Vagina (tissue), 2 donors: ENCODE results near the gene NAP1L4. TPM values are rescaled to one million over a fixed set of nuclear protein-coding genes. Genes with fewer than 3 reads are reported as not detected.

Experiments
- DNase-seq, 2 donors: peaks; one replicate each; pipeline ENCODE4 v3.0.0-alpha.2; 2017; ENCODE audit errors: extremely low spot score in 2 of 2
- H3K27ac ChIP-seq: fragments of 200-600 bp; sonication (generic); one replicate; pipeline ENCODE4 v1.5.1; 2019
- H3K27me3 ChIP-seq: fragments of 200-600 bp; sonication (generic); one replicate; pipeline ENCODE4 v1.5.1; 2019
- H3K36me3 ChIP-seq, 2 donors: fragments of 200-600 bp; sonication (generic); one replicate each; pipeline ENCODE4 v1.5.1; 2017 to 2019
- H3K4me1 ChIP-seq: fragments of 200-600 bp; sonication (generic); one replicate; pipeline ENCODE4 v1.5.1; 2019
- H3K4me3 ChIP-seq, 2 donors: fragments of 200-600 bp; sonication (generic); 1 replicate in 1 of 2; 2 replicates in 1 of 2; pipeline ENCODE4 v1.5.1; 2016 to 2019
- H3K9me3 ChIP-seq: fragments of 200-600 bp; sonication (generic); one replicate; pipeline ENCODE4 v1.5.1; 2019
- POLR2A ChIP-seq, 2 donors: fragments of 450-650 bp; IDR thresholded peaks; one replicate each; pipeline ENCODE4 v1.6.1; 2017; ENCODE audit warnings: antibody characterized with exemption in 2 of 2, mild to moderate bottlenecking in 2 of 2, moderate library complexity in 2 of 2
- POLR2AphosphoS5 ChIP-seq, 2 donors: sonication (generic); formaldehyde crosslinking; IDR thresholded peaks; one replicate each; pipeline ENCODE4 v1.9.0; 2017; ENCODE audit warnings: antibody characterized with exemption in 2 of 2, mild to moderate bottlenecking in 2 of 2, low read depth in 1 of 2; ENCODE audit not compliant: insufficient read depth in 1 of 2
- intact Hi-C: fragments of 100-400 bp; cut with DNase I; formaldehyde crosslinking; loops from one replicate; pipeline ENCODE4 v1.15.1; 2023
- total RNA-seq: library from RNA; depleted of rRNA; stranded (reverse); fragments of >200 nt; gene quantifications from one replicate; pipeline ENCODE4 v1.2.3, GENCODE V29; 2016
- TF ChIP-seq, protein P1 (sequence below), 3 experiments: fragments of 450-650 bp in 2 of 3; fragments of 200-600 bp in 1 of 3; sonication (generic) in 1 of 3; IDR thresholded peaks; one replicate each; pipeline ENCODE4 v1.5.1; 2017 to 2019; ENCODE audit warnings: antibody characterized with exemption in 3 of 3, mild to moderate bottlenecking in 2 of 3, moderate library complexity in 2 of 3

Gene NAP1L4
- total RNA-seq, 1 donor from 2014 or later, result 108 TPM

DNA sequence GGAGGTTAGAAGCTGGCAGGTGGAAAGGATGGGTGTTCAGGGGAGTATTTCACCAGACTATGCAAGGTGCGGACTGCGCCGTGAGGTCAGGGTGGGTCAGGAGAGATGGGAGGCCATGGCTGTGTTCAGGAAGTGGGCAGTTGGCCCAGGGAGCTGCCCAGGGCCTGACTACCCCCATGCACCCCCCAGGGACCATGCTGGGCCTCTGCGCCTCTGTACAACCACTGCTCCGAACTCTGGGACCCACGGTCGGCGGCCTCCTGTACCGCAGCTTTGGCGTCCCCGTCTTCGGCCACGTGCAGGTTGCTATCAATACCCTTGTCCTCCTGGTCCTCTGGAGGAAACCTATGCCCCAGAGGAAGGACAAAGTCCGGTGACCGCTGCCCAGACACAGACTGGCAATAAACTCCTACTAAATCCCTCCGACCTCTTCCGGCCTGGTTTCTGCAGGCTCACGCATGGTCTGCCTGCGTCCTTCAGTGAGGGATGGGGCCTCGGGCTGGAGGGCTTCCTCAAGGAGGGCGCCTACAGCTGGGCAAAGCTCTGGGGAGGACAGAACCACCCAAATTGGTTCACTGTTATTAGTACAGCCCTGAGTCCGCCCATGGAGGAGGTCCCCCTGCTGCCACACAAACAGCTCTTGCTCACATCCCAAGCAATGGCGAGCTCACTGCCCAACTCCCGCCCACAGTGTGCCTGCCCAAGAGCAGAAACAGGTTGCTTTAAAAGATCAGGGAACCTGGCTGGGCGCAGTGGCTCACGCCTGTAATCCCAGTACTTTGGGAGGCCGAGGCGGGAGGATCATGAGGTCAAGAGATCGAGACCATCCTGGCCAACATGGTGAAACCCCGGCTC, 67.1 kb downstream of the NAP1L4 start:
- no peaks in the 10 kb centered on the region for H3K36me3 ChIP-seq
- H3K4me3 ChIP-seq, result no peak overlapping the region
- intact Hi-C loops, result no loop called here
- no peak overlapping the region for H3K27ac ChIP-seq
- no peaks in the 10 kb centered on the region for H3K27me3 ChIP-seq
- no peaks in the 10 kb centered on the region for H3K9me3 ChIP-seq
- DNase-seq, result no peak
- H3K4me1 ChIP-seq, result peaks cover 31% of the 10 kb centered on the region
- TF ChIP-seq POLR2A (IDR thresholded peaks at IDR 0.05), result no peak
- TF ChIP-seq POLR2AphosphoS5 (IDR thresholded peaks at IDR 0.05; ENCODE audit: insufficient read depth in 1 of 2, low read depth in 1 of 2), result no peak
- TF ChIP-seq, protein P1, sequence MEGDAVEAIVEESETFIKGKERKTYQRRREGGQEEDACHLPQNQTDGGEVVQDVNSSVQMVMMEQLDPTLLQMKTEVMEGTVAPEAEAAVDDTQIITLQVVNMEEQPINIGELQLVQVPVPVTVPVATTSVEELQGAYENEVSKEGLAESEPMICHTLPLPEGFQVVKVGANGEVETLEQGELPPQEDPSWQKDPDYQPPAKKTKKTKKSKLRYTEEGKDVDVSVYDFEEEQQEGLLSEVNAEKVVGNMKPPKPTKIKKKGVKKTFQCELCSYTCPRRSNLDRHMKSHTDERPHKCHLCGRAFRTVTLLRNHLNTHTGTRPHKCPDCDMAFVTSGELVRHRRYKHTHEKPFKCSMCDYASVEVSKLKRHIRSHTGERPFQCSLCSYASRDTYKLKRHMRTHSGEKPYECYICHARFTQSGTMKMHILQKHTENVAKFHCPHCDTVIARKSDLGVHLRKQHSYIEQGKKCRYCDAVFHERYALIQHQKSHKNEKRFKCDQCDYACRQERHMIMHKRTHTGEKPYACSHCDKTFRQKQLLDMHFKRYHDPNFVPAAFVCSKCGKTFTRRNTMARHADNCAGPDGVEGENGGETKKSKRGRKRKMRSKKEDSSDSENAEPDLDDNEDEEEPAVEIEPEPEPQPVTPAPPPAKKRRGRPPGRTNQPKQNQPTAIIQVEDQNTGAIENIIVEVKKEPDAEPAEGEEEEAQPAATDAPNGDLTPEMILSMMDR (IDR thresholded peaks at IDR 0.05), result no peak

DNA sequence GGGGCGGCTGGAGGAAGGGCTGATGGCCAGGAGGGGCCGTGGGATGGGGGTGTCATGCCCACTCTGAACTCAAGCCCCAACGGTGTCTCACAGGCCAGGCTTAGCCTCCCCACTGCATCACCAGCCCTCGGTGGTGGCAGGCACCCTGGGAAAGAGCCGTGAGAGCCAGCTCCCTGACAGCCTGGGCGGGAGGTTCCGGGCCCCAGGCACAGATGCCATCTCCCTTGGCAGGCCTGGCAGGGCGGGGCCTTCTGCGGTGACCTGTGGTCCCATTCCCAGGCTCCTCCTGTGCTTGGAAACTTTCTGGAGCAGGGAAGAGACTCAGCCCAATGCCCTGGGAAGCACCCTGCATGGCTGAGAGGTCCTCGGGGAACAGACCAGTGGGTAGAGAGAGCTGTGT, 67.7 kb downstream of the NAP1L4 start:
- Histone ChIP-seq H3K4me3 (no peak overlapping the region), H3K27ac (no peak overlapping the region), H3K4me1 (peaks cover 24% of the 10 kb centered on the region), H3K27me3 (no peaks in the 10 kb centered on the region), H3K36me3 (no peaks in the 10 kb centered on the region), H3K9me3 (no peaks in the 10 kb centered on the region)
- DNase-seq, result no peak
- TF ChIP-seq, protein P1 (IDR thresholded peaks at IDR 0.05), result no peak
- TF ChIP-seq POLR2A (IDR thresholded peaks at IDR 0.05) (no peak), POLR2AphosphoS5 (IDR thresholded peaks at IDR 0.05; ENCODE audit: insufficient read depth in 1 of 2, low read depth in 1 of 2) (no peak)
- intact Hi-C loops, result no loop called here

DNA sequence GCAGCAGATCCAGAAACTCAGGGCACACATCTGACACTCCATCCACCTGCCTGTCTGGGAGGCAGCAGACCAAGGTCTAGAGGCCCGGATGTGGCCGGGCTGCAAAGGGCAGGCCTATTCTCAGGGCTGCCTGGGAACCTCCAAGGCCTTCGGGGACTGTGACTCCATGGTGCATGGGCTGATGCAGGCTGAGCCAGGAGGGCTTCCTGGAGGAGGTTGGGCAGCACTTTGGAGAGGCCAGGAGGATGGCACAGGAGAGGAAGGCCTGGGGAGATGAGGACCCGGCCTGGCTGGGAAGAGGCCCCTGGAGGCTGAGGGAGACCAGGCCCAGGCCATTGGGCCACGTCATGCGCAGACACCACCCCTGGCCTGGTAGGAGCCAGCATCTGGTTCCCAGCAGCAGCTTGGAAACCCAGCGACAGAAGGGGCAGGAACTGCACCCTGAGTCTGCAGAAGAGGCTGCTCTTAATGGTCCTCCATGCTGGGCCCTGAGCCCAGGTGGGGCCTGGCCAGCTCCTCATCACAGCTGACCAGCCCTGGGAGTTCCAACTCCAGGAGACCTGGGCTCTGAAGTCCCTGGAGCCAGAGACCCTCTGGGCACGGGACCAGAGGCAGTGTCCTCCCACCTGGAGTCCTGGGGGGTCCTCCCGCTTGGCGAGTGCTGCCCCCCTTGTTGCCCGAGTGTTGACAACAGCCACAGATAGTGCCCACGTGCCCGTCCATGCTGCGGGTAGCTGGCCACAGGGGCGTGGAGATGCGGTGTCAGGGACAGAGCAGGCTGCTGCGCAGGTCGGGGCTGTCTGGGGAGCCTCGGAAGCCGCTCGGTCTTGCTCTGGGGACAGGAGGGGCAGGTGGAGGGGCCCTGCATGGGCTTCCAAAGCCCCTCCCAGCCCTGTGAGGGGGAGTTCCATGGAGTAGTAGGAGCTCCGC, 68.4 kb downstream of the NAP1L4 start:
- Histone ChIP-seq H3K27me3 (no peaks in the 10 kb centered on the region), H3K4me1 (peaks cover 19% of the 10 kb centered on the region), H3K27ac (no peak overlapping the region), H3K36me3 (no peaks in the 10 kb centered on the region), H3K4me3 (no peak overlapping the region), H3K9me3 (no peaks in the 10 kb centered on the region)
- TF ChIP-seq POLR2AphosphoS5 (IDR thresholded peaks at IDR 0.05; ENCODE audit: insufficient read depth in 1 of 2, low read depth in 1 of 2), result no peak
- TF ChIP-seq, protein P1 (IDR thresholded peaks at IDR 0.05), result no peak
- TF ChIP-seq POLR2A (IDR thresholded peaks at IDR 0.05), result no peak
- intact Hi-C loops, result no loop called here
- no peak for DNase-seq

DNA sequence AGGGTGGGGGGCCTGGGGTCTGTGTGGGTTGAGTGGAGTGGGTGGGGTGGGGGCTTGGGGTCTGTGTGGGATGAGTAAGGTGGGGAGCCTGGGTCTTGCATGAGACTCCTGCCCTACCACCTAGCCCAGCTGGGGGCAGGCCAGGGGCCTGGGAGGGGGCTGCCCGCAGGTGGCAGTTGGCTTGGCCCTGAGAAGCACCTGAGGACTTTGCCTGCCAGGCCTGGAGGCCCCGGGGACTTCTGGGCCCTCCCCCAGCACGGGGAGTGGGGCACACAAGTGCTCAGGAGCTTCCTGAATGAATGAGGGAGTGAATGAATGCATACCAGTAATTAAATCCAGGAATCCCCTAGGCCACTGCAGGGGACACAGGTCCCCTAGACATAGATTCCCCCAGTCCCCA, 69.5 kb downstream of the NAP1L4 start:
- TF ChIP-seq POLR2A (IDR thresholded peaks at IDR 0.05) (no peak), POLR2AphosphoS5 (IDR thresholded peaks at IDR 0.05; ENCODE audit: insufficient read depth in 1 of 2, low read depth in 1 of 2) (no peak)
- TF ChIP-seq, protein P1 (IDR thresholded peaks at IDR 0.05), result no peak
- H3K27ac ChIP-seq, result no peak overlapping the region

More for the DNA sequence above, 69.5 kb downstream of the NAP1L4 start:
- Histone ChIP-seq H3K36me3 (no peaks in the 10 kb centered on the region), H3K27me3 (no peaks in the 10 kb centered on the region), H3K4me1 (peaks cover 8% of the 10 kb centered on the region), H3K4me3 (no peak overlapping the region), H3K9me3 (no peaks in the 10 kb centered on the region)
- intact Hi-C loops, result no loop called here
- DNase-seq, result no peak
